Stomach (tissue), 4 donors: ENCODE data around the gene ERC2.

Source experiments
- CTCF ChIP-seq, 7 experiments: fragments of 450-650 bp in 4 of 7; fragments of 200-600 bp in 3 of 7; sonication (generic) in 3 of 7; IDR thresholded peaks; one replicate each; pipeline ENCODE4 v1.5.1; 2016 to 2019; ENCODE audit warnings: antibody characterized with exemption in 7 of 7, control low read depth in 2 of 7, mild to moderate bottlenecking in 1 of 7
- POLR2AphosphoS5 ChIP-seq, 3 donors: sonication (generic); formaldehyde crosslinking; IDR thresholded peaks; one replicate each; pipeline ENCODE4 v1.6.1; 2016; ENCODE audit warnings: antibody characterized with exemption in 3 of 3

GRCh38 chr3:55823001-55823400 lies 645.3 kb downstream of the ERC2 start:
- TF ChIP-seq POLR2AphosphoS5 (IDR thresholded peaks at IDR 0.05) (no peak), CTCF (IDR thresholded peaks at IDR 0.05) (no peak)
